SK-MEL-5 (cell line): ENCODE measurements around the gene ARMH3. TPM values are rescaled to one million over a fixed set of nuclear protein-coding genes. Genes with fewer than 3 reads are reported as not detected.

ENCODE experiments used
- DNase-seq: peaks from one replicate; pipeline ENCODE4 v3.0.0-alpha.2; 2016; ENCODE audit warnings: low read depth, low spot score
- in situ Hi-C: cut with HindIII; loops from 2 replicates; pipeline ENCODE4 v1.10.0; 2016; ENCODE audit warnings: low sequenced_read_pairs, high pct_unique_total_duplicates, low pct_unique_long_range_greater_than_20kb
- total RNA-seq: library from RNA; depleted of rRNA; stranded (reverse); fragments of >200 nt; shearing (Covaris generic); gene quantifications from 2 replicates; pipeline ENCODE4 v1.2.3, GENCODE V29; 2014

Gene ARMH3
- total RNA-seq, 1 experiment from 2014 or later, result 7.5 TPM

GRCh38 chr10:101893510-101894120 is 162.4 kb downstream of the ARMH3 start:
- no peak for DNase-seq
- in situ Hi-C loops, result loop anchor here (25.0 kb wide), 1 partner anchor 94 kb away; no protein-coding TSS in a partner anchor

- DNase-seq, result no peak
- in situ Hi-C loops, result loop anchor here (25.0 kb wide), 1 partner anchor 94 kb away; no protein-coding TSS in a partner anchor
Observed at GRCh38 chr10:101892782-101893391, 163.1 kb downstream of the ARMH3 start.

GRCh38 chr10:101889256-101890210 is 166.4 kb downstream of the ARMH3 start:
- DNase-seq, result peak; percentile 84
- in situ Hi-C loops, result loop anchor here (25.0 kb wide), 1 partner anchor 98 kb away; no protein-coding TSS in a partner anchor

GRCh38 chr10:101888251-101888949 is 167.6 kb downstream of the ARMH3 start:
- in situ Hi-C loops, result loop anchor here (25.0 kb wide), 1 partner anchor 99 kb away; no protein-coding TSS in a partner anchor
- DNase-seq, result no peak

GRCh38 chr10:101887775-101888174 is 168.2 kb downstream of the ARMH3 start:
- in situ Hi-C loops, result loop anchor here (25.0 kb wide), 1 partner anchor 100 kb away; no protein-coding TSS in a partner anchor

GRCh38 chr10:101886521-101887312 is 169.3 kb downstream of the ARMH3 start:
- DNase-seq, result no peak
- in situ Hi-C loops, result loop anchor here (25.0 kb wide), 1 partner anchor 101 kb away; no protein-coding TSS in a partner anchor

More at GRCh38 chr10:101887775-101888174, 168.2 kb downstream of the ARMH3 start:
- DNase-seq, result no peak

- in situ Hi-C loops, result loop anchor here (25.0 kb wide), 1 partner anchor 106 kb away; no protein-coding TSS in a partner anchor
- peak; percentile 13 for DNase-seq
Observed at GRCh38 chr10:101881036-101881774, 174.8 kb downstream of the ARMH3 start.

GRCh38 chr10:101880232-101880573 is 175.8 kb downstream of the ARMH3 start:
- in situ Hi-C loops, result loop anchor here (25.0 kb wide), 1 partner anchor 107 kb away; no protein-coding TSS in a partner anchor
- no peak for DNase-seq

GRCh38 chr10:101879456-101880231 is 176.3 kb downstream of the ARMH3 start:
- peak; percentile 95 for DNase-seq
- in situ Hi-C loops, result loop anchor here (25.0 kb wide), 1 partner anchor 108 kb away; no protein-coding TSS in a partner anchor

GRCh38 chr10:101878869-101879268 is 177.1 kb downstream of the ARMH3 start:
- DNase-seq, result peak; percentile 32
- in situ Hi-C loops, result loop anchor here (25.0 kb wide), 1 partner anchor 108 kb away; no protein-coding TSS in a partner anchor

- no peak for DNase-seq
- in situ Hi-C loops, result loop anchor here (25.0 kb wide), 1 partner anchor 112 kb away; no protein-coding TSS in a partner anchor
Observed at GRCh38 chr10:101875068-101875688, 180.8 kb downstream of the ARMH3 start.

- in situ Hi-C loops, result no loop called here
Observed at GRCh38 chr10:101874252-101874651, 181.7 kb downstream of the ARMH3 start.

GRCh38 chr10:101867931-101868330 is 188.0 kb downstream of the ARMH3 start:
- in situ Hi-C loops, result no loop called here
- DNase-seq, result no peak

More at GRCh38 chr10:101874252-101874651, 181.7 kb downstream of the ARMH3 start:
- DNase-seq, result no peak

- DNase-seq, result no peak
- in situ Hi-C loops, result no loop called here
Observed at GRCh38 chr10:101859530-101859929, 196.4 kb downstream of the ARMH3 start.
